Sigmoid colon (tissue), 7 donors: ENCODE data around the gene CRACR2A. TPM values are rescaled to one million over a fixed set of nuclear protein-coding genes. Genes with fewer than 3 reads are reported as not detected.
A peak's percentile ranks its signal among the peaks of the same experiment; 100 is the strongest.

Experiments used
- DNase-seq: peaks from one replicate; pipeline ENCODE4 v3.0.0-alpha.2; 2019
- H3K27ac ChIP-seq, 4 donors: fragments of 200-600 bp; sonication (generic); one replicate each; pipeline ENCODE4 v1.5.1; 2016 to 2019; ENCODE audit warnings: mild to moderate bottlenecking in 1 of 4
- H3K27me3 ChIP-seq, 3 donors: fragments of 200-600 bp; sonication (generic); one replicate each; pipeline ENCODE4 v1.5.1; 2019; ENCODE audit warnings: mild to moderate bottlenecking in 1 of 3
- H3K36me3 ChIP-seq, 4 donors: fragments of 200-600 bp; sonication (generic); one replicate each; pipeline ENCODE4 v1.5.1; 2016 to 2019
- H3K4me1 ChIP-seq, 4 donors: fragments of 200-600 bp; sonication (generic); one replicate each; pipeline ENCODE4 v1.5.1; 2017 to 2019
- H3K4me3 ChIP-seq, 4 donors: fragments of 200-600 bp; sonication (generic); one replicate each; pipeline ENCODE4 v1.5.1; 2017 to 2019; ENCODE audit warnings: mild to moderate bottlenecking in 2 of 4, moderate library complexity in 1 of 4
- H3K9me3 ChIP-seq, 4 donors: fragments of 200-600 bp in 3 of 4; sonication (generic) in 3 of 4; one replicate each; pipeline versions ENCODE4 v1.5.1 to v1.6.1; 2013 to 2019
- CTCF ChIP-seq, 4 experiments: fragments of 450-650 bp in 3 of 4; fragments of 200-600 bp in 1 of 4; IDR thresholded peaks; one replicate each; pipeline ENCODE4 v1.5.1; 2016 to 2019; ENCODE audit warnings: antibody characterized with exemption in 4 of 4, mild to moderate bottlenecking in 3 of 4, moderate library complexity in 2 of 4
- EP300 ChIP-seq, 4 donors: sonication (generic); formaldehyde crosslinking; IDR thresholded peaks; one replicate each; pipeline ENCODE4 v1.6.1; 2017; ENCODE audit warnings: antibody characterized with exemption in 4 of 4
- POLR2A ChIP-seq, 2 donors: fragments of 450-650 bp; IDR thresholded peaks; one replicate each; pipeline ENCODE4 v1.6.1; 2016; ENCODE audit warnings: antibody characterized with exemption in 2 of 2, mild to moderate bottlenecking in 2 of 2, moderate library complexity in 2 of 2
- POLR2AphosphoS5 ChIP-seq, 4 donors: sonication (generic); formaldehyde crosslinking; IDR thresholded peaks; one replicate each; pipeline ENCODE4 v1.6.1; 2017; ENCODE audit warnings: antibody characterized with exemption in 4 of 4
- whole genome bisulfite sequencing, 2 donors: extraction: QIAGEN DNeasy Blood & Tissue Kit; methylation state at CpG; one replicate each; pipeline ENCODE4 v1.1.7; 2013; 5-methylcytosine and 5-hydroxymethylcytosine counted together
- intact Hi-C: fragments of 100-400 bp; cut with DNase I; formaldehyde crosslinking; loops from one replicate; pipeline ENCODE4 v1.15.1; 2023
- polyA plus RNA-seq, 3 donors: library from polyadenylated mRNA; stranded (reverse); fragments of 200-250 nt; gene quantifications; one replicate each; pipeline ENCODE4 v1.2.3, GENCODE V29; 2013
- total RNA-seq, 4 donors: library from RNA; depleted of rRNA; stranded (reverse); fragments of >200 nt; gene quantifications; one replicate each; pipeline ENCODE4 v1.1.0, GENCODE V29; 2016
- donor health status: healthy with polysubstance abuse.
- donor health status: Bipolar disorder and iron deficiency.
- donor health status: healthy.

Gene CRACR2A
- 1 to 10 TPM; 1.1 to 4.2 (median 2.0) TPM for total RNA-seq
- 10 to 100 TPM; 11.4 to 29.6 (median 11.8) TPM for polyA plus RNA-seq

GRCh38 chr12:3752741-3753486 lies at the start of gene CRACR2A:
CRACR2A (minus strand) TSS chr12:3753109; CDS start chr12:3696999, 56,110 bp downstream.
- Histone ChIP-seq H3K27ac (peak within 1 kb of the TSS; percentile 65 to 80 (median 70)), H3K4me3 (peak within 1 kb of the TSS; percentile 21 to 58 (median 48)), H3K4me1 (peaks cover 0 to 24% (median 17%) of the 10 kb centered on the region in 4 donors), H3K9me3 (no peaks in the 10 kb centered on the region), H3K27me3 (no peaks in the 10 kb centered on the region), H3K36me3 (no peaks in the 10 kb centered on the region)
- 1 to 2% methylated on average over 62 of the region's 62 CpGs for WGBS, 2 donors
- intact Hi-C loops = loop anchor here (5.0 kb wide), 1 partner anchor 96 kb away; no protein-coding TSS in a partner anchor
- no peak for TF ChIP-seq POLR2A (IDR thresholded peaks at IDR 0.05)
- peak; percentile 33 to 69 (median 60) for TF ChIP-seq CTCF (IDR thresholded peaks at IDR 0.05)
- no peak for TF ChIP-seq POLR2AphosphoS5 (IDR thresholded peaks at IDR 0.05)
- TF ChIP-seq EP300 (IDR thresholded peaks at IDR 0.05) = no peak
- DNase-seq = peak; percentile 80

- no peak overlapping the region for H3K27ac ChIP-seq
- no peaks in the 10 kb centered on the region for H3K27me3 ChIP-seq
- H3K36me3 ChIP-seq = no peaks in the 10 kb centered on the region
- intact Hi-C loops = no loop called here
- no peak for TF ChIP-seq CTCF (IDR thresholded peaks at IDR 0.05)
- TF ChIP-seq POLR2AphosphoS5 (IDR thresholded peaks at IDR 0.05) = no peak
- no peak for TF ChIP-seq POLR2A (IDR thresholded peaks at IDR 0.05)
- no peak for TF ChIP-seq EP300 (IDR thresholded peaks at IDR 0.05)
- WGBS, 2 donors = 86 to 93% methylated on average over 3 of the region's 3 CpGs
- no peak overlapping the region for H3K4me3 ChIP-seq
- no peak for DNase-seq
- H3K4me1 ChIP-seq = no peaks in the 10 kb centered on the region
- no peaks in the 10 kb centered on the region for H3K9me3 ChIP-seq
Measured at GRCh38 chr12:3797531-3798048, 44.7 kb upstream of the CRACR2A start.

GRCh38 chr12:3795492-3796133 lies 42.7 kb upstream of the CRACR2A start:
- no peak for DNase-seq
- H3K27me3 ChIP-seq = no peaks in the 10 kb centered on the region
- no peak for TF ChIP-seq CTCF (IDR thresholded peaks at IDR 0.05)
- TF ChIP-seq POLR2AphosphoS5 (IDR thresholded peaks at IDR 0.05) = no peak
- TF ChIP-seq POLR2A (IDR thresholded peaks at IDR 0.05) = no peak
- no peak for TF ChIP-seq EP300 (IDR thresholded peaks at IDR 0.05)
- intact Hi-C loops = no loop called here
- H3K9me3 ChIP-seq = no peaks in the 10 kb centered on the region
- H3K36me3 ChIP-seq = no peaks in the 10 kb centered on the region
- H3K4me1 ChIP-seq = no peaks in the 10 kb centered on the region
- H3K27ac ChIP-seq = no peak overlapping the region
- 61 to 77% methylated on average over 5 of the region's 5 CpGs for WGBS, 2 donors
- H3K4me3 ChIP-seq = no peak overlapping the region

- H3K4me1 ChIP-seq = no peaks in the 10 kb centered on the region
- TF ChIP-seq CTCF (IDR thresholded peaks at IDR 0.05) (no peak), POLR2AphosphoS5 (IDR thresholded peaks at IDR 0.05) (no peak), POLR2A (IDR thresholded peaks at IDR 0.05) (no peak), EP300 (IDR thresholded peaks at IDR 0.05) (no peak)
- WGBS, 2 donors = 18 to 48% methylated on average over 2 of the region's 2 CpGs
Measured at GRCh38 chr12:3795066-3795465, 42.2 kb upstream of the CRACR2A start.

More at GRCh38 chr12:3795066-3795465, 42.2 kb upstream of the CRACR2A start:
- no peak for DNase-seq
- H3K27me3 ChIP-seq = no peaks in the 10 kb centered on the region
- intact Hi-C loops = no loop called here
- H3K9me3 ChIP-seq = no peaks in the 10 kb centered on the region
- H3K4me3 ChIP-seq = no peak overlapping the region
- H3K36me3 ChIP-seq = no peaks in the 10 kb centered on the region
- H3K27ac ChIP-seq = no peak overlapping the region
